ENCODE measurements around the gene MLLT1. TPM values are rescaled to one million over a fixed set of nuclear protein-coding genes. Genes with fewer than 3 reads are reported as not detected.

The MLLT1 gene
- total and polyA plus RNA-seq, 4 donors, result 2.1 to 15.6 (median 7.3) TPM

DNA sequence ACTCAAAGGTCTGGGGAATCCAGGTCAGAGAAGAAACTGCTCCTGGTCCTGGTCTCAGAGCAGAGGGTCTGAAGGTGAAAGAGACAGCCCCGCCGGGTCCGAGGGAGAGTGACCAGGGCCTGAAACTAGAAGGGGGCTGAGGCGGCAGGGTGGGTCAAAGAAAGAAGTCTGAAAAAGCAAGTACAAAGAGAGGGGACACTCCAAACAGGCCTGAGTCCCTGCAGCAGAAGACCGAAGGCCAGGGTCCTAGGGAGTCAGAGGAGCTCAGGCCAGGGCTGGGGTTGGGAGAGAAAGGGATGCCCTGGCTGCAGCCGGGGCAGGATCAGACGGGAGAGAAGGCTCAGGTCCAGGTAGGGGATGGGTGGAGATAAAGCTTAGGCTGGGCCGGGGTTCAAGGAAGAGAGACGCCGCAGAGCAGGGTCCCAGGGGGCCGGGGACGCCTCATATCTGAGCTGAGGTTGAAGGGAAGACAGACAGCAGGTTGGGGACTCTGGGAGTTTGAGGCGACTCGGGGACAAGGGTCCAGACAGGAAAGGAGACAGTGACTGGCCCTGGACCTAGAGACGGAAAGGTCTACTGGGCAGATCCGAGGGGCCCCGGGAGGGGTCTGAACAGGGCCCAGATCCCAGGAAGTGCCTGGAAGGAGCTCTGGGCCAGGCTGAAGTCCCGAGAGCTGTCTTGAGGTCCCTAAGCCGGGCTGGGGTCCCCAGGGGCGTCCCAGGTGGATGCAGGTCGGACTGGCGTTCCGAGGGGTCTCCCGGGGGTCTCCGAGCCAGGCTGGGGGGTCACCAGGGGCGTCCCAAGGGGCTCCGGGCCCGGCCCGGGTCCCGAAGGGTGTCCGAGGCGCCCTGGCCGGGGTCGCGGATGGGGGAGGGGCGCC lies 795 bp downstream of the MLLT1 start:
- H3K27me3 ChIP-seq (ENCODE audit: control insufficient read depth in 4 of 4, insufficient read depth in 4 of 4, low read length in 3 of 4), result no peaks in the 10 kb centered on the region
- peak overlapping the region; percentile 71 to 82 for H3K9ac ChIP-seq (ENCODE audit: low read depth in 1 of 2, low read length in 2 of 2)
- TF ChIP-seq FOXA2 (IDR thresholded peaks at IDR 0.05) (no peak), REST (IDR thresholded peaks at IDR 0.05) (no peak), GABPA (IDR thresholded peaks at IDR 0.05 in 1 of 2, conservative IDR thresholded peaks at IDR 0.05 in 1 of 2) (no peak), RAD21 (IDR thresholded peaks at IDR 0.05) (no peak), ZBTB33 (IDR thresholded peaks at IDR 0.05) (no peak), YY1 (IDR thresholded peaks at IDR 0.05) (no peak), SP1 (IDR thresholded peaks at IDR 0.05) (no peak)
- H3K36me3 ChIP-seq (ENCODE audit: control insufficient read depth in 4 of 4, insufficient read depth in 3 of 4, low read depth in 1 of 4, low read length in 3 of 4), result peaks cover 0 to 4% (median under 1%) of the 10 kb centered on the region in 4 donors
- no peaks in the 10 kb centered on the region for H3K9me3 ChIP-seq (ENCODE audit: control insufficient read depth in 4 of 4, low read length in 3 of 4)
- peak overlapping the region; percentile 76 to 82 for H3K27ac ChIP-seq (ENCODE audit: low read depth in 1 of 2, low read length in 2 of 2)
- peaks cover 29 to 52% (median 48%) of the 10 kb centered on the region in 4 donors for H3K4me1 ChIP-seq (ENCODE audit: control insufficient read depth in 4 of 4, insufficient read depth in 4 of 4, low read length in 3 of 4)
- no peak for DNase-seq (ENCODE audit: low spot score)
- 5% methylated on average over 36 of the region's 36 CpGs for WGBS
- H3K4me3 ChIP-seq (ENCODE audit: low read depth in 1 of 3, low read length in 3 of 3), result peak overlapping the region; percentile 83 to 96 (median 87)

DNA sequence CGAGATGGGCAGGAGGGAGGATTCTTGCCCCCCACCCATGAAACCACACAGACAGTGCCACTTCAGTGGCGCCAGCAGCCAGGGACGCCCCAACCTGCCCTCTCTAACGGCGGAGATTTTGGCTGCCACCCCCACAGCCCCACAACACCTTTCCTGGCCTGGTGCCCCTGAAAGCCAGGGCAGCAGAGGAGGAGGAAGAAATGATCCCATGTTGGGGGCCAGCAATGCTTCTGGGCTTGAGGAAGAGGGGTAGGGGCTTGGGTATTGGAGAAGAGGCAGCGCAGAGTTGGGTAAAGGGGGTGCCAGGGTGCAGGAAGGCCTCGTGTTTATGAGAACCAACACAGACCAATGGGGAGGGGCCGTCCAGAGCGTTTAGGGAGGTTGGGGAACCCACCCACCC lies 1.7 kb downstream of the MLLT1 start:
- Histone ChIP-seq H3K36me3 (ENCODE audit: control insufficient read depth in 4 of 4, insufficient read depth in 3 of 4, low read depth in 1 of 4, low read length in 3 of 4) (peaks cover 0 to 4% (median under 1%) of the 10 kb centered on the region in 4 donors), H3K9ac (ENCODE audit: low read depth in 1 of 2, low read length in 2 of 2) (no peak overlapping the region), H3K27ac (ENCODE audit: low read depth in 1 of 2, low read length in 2 of 2) (peak overlapping the region; percentile 49 to 82), H3K27me3 (ENCODE audit: control insufficient read depth in 4 of 4, insufficient read depth in 4 of 4, low read length in 3 of 4) (no peaks in the 10 kb centered on the region), H3K9me3 (ENCODE audit: control insufficient read depth in 4 of 4, low read length in 3 of 4) (no peaks in the 10 kb centered on the region), H3K4me1 (ENCODE audit: control insufficient read depth in 4 of 4, insufficient read depth in 4 of 4, low read length in 3 of 4) (peaks cover 33 to 59% (median 54%) of the 10 kb centered on the region in 4 donors), H3K4me3 (ENCODE audit: low read depth in 1 of 3, low read length in 3 of 3) (peak overlapping the region in 2 of 3 donors; percentile 87 to 96)
- DNase-seq (ENCODE audit: low spot score), result no peak
- whole genome bisulfite sequencing, result 77% methylated on average over 9 of the region's 9 CpGs
- TF ChIP-seq FOXA1 (IDR thresholded peaks at IDR 0.05) (no peak), YY1 (IDR thresholded peaks at IDR 0.05) (no peak), HNF4A (conservative IDR thresholded peaks at IDR 0.05) (no peak), TAF1 (conservative IDR thresholded peaks at IDR 0.05) (no peak), JUND (IDR thresholded peaks at IDR 0.05) (no peak), FOXA2 (IDR thresholded peaks at IDR 0.05) (no peak), NR2F2 (IDR thresholded peaks at IDR 0.05) (no peak), GABPA (IDR thresholded peaks at IDR 0.05 in 1 of 2, conservative IDR thresholded peaks at IDR 0.05 in 1 of 2) (no peak), EGR1 (IDR thresholded peaks at IDR 0.05; ENCODE audit: low read depth in 2 of 2) (no peak), RXRA (IDR thresholded peaks at IDR 0.05) (no peak), ZBTB33 (IDR thresholded peaks at IDR 0.05) (no peak), MAX (IDR thresholded peaks at IDR 0.05) (no peak), SP1 (IDR thresholded peaks at IDR 0.05) (no peak), ATF3 (IDR thresholded peaks at IDR 0.05) (no peak), HNF4G (IDR thresholded peaks at IDR 0.05) (no peak)
- TF ChIP-seq, protein P1, sequence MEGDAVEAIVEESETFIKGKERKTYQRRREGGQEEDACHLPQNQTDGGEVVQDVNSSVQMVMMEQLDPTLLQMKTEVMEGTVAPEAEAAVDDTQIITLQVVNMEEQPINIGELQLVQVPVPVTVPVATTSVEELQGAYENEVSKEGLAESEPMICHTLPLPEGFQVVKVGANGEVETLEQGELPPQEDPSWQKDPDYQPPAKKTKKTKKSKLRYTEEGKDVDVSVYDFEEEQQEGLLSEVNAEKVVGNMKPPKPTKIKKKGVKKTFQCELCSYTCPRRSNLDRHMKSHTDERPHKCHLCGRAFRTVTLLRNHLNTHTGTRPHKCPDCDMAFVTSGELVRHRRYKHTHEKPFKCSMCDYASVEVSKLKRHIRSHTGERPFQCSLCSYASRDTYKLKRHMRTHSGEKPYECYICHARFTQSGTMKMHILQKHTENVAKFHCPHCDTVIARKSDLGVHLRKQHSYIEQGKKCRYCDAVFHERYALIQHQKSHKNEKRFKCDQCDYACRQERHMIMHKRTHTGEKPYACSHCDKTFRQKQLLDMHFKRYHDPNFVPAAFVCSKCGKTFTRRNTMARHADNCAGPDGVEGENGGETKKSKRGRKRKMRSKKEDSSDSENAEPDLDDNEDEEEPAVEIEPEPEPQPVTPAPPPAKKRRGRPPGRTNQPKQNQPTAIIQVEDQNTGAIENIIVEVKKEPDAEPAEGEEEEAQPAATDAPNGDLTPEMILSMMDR (IDR thresholded peaks at IDR 0.05; ENCODE audit: low read depth, low read length, missing input control), result no peak
